K562 (cell line): Measurements from ENCODE around the gene ITPKA. TPM values are rescaled to one million over a fixed set of nuclear protein-coding genes. Genes with fewer than 3 reads are reported as not detected.

Source experiments
- ATAC-seq: fragments of 200-7000 bp; cut with Tn5 transposase; 3 replicates; pipeline ENCODE4 v1.9.1; 2020; ENCODE audit warnings: moderate library complexity
- BruUV-seq: library from RNA; stranded (reverse); fragments of 400-500 nt; replicated peaks from 2 replicates; lab custom pipeline; 2021; lab: Mats Ljungman, UMichigan
- CTCF ChIA-PET: fragments of 300-600 bp; formaldehyde crosslinking; extraction: SDS; loops from one replicate; lab custom pipeline; 2021; ENCODE audit warnings: low intra/inter-chr PET ratio; lab: Yijun Ruan, JAX
- POLR2A ChIA-PET: fragments of 300-600, 350-650 bp; sonication (Branson Sonifier 250); formaldehyde crosslinking; extraction: SDS; loops from one replicate; lab custom pipeline; 2021; ENCODE audit warnings: antibody characterized with exemption, inconsistent platforms; lab: Yijun Ruan, JAX
- DNase-seq, 4 experiments: peaks; one replicate each; pipeline versions ENCODE4 v3.0.0 to v3.0.0-alpha.2; 2011 to 2018; ENCODE audit warnings: low spot score in 3 of 4, mixed read lengths in 3 of 4; ENCODE audit errors: extremely low read depth in 1 of 4
- FAIRE-seq: peaks from 2 replicates; lab custom pipeline; 2011; peaks lifted over from hg19 to GRCh38; lab: Jason Lieb, UNC
- H2AFZ ChIP-seq: 2 replicates; pipeline ENCODE4 v1.6.0; 2011; ENCODE audit warnings: low read depth, low read length, control low read depth, inconsistent platforms
- H3K27ac ChIP-seq: fragments of 200-600 bp; 3 replicates; pipeline ENCODE4 v1.8.0; 2011; ENCODE audit warnings: low read depth, mild to moderate bottlenecking, control low read depth, inconsistent platforms, low read length, moderate library complexity, mixed read lengths; ENCODE audit errors: extremely low read depth
- H3K27me3 ChIP-seq, 2 experiments: fragments of 300-600 bp in 1 of 2; 2 replicates in 1 of 2; 3 replicates in 1 of 2; pipeline versions ENCODE4 v1.6.0 to v1.8.0; 2011; ENCODE audit warnings: inconsistent platforms in 2 of 2, low read length in 2 of 2, mild to moderate bottlenecking in 1 of 2, mixed read lengths in 1 of 2, moderate library complexity in 1 of 2; ENCODE audit not compliant: control insufficient read depth in 2 of 2, insufficient read depth in 2 of 2
- H3K36me3 ChIP-seq: fragments of 300-600 bp; 3 replicates; pipeline ENCODE4 v1.8.0; 2011; ENCODE audit warnings: mild to moderate bottlenecking, low read length, inconsistent platforms; ENCODE audit not compliant: control insufficient read depth, insufficient read depth
- H3K4me1 ChIP-seq, 2 experiments: fragments of 200-600 bp in 1 of 2; replicated peaks in 1 of 2; 2 replicates in 1 of 2; 3 replicates in 1 of 2; pipeline versions ENCODE4 v1.5.1 to v1.8.0; 2011; ENCODE audit warnings: inconsistent platforms in 2 of 2, low read length in 2 of 2, mild to moderate bottlenecking in 1 of 2, mixed read lengths in 1 of 2, moderate library complexity in 1 of 2; ENCODE audit not compliant: control insufficient read depth in 2 of 2, insufficient read depth in 2 of 2
- H3K4me2 ChIP-seq: 2 replicates; pipeline ENCODE4 v1.6.1; 2011; ENCODE audit warnings: low read length, control low read depth, inconsistent platforms, mixed read lengths; ENCODE audit not compliant: insufficient read depth
- H3K4me3 ChIP-seq: fragments of 200-600 bp; sonication (generic), shearing (Covaris generic); 2 replicates; pipeline ENCODE4 v1.5.1; 2016; ENCODE audit warnings: control low read depth, inconsistent platforms
- H3K79me2 ChIP-seq: fragments of 200-600 bp; 3 replicates; pipeline ENCODE4 v1.8.0; 2011; ENCODE audit warnings: low read length, inconsistent platforms; ENCODE audit not compliant: control insufficient read depth, insufficient read depth
- H3K9ac ChIP-seq, 2 experiments: 2 replicates each; pipeline versions ENCODE4 v1.6.0 to v1.6.1; 2011; ENCODE audit warnings: low read depth in 2 of 2, low read length in 2 of 2, control low read depth in 1 of 2, inconsistent platforms in 1 of 2, mild to moderate bottlenecking in 1 of 2, mixed read lengths in 1 of 2; ENCODE audit not compliant: insufficient read depth in 1 of 2
- H3K9me1 ChIP-seq: one replicate; pipeline ENCODE4 v1.6.0; 2011; ENCODE audit warnings: inconsistent platforms, mild to moderate bottlenecking, low read length, moderate library complexity; ENCODE audit not compliant: control insufficient read depth, insufficient read depth
- H3K9me3 ChIP-seq: replicated peaks from 2 replicates; pipeline ENCODE4 v1.5.1; 2011; ENCODE audit warnings: low read depth, low read length, inconsistent platforms; ENCODE audit not compliant: control insufficient read depth, insufficient read depth
- H4K20me1 ChIP-seq: replicated peaks from 2 replicates; pipeline ENCODE4 v1.6.1; 2011; ENCODE audit warnings: low read length, inconsistent platforms, mixed read lengths; ENCODE audit not compliant: control insufficient read depth, insufficient read depth
- NR3C1 ChIP-seq: sonication (generic); formaldehyde crosslinking; IDR thresholded peaks from 2 replicates; pipeline ENCODE4 v1.8.1; 2022; ENCODE audit warnings: missing genetic modification reagents
- POLR2G ChIP-seq: fragments of 200-400 bp; formaldehyde crosslinking; IDR thresholded peaks from 2 replicates; pipeline ENCODE4 v1.6.1; 2017; ENCODE audit warnings: low read depth, mild to moderate bottlenecking, antibody characterized with exemption, low read length, moderate library complexity
- ZBTB33 ChIP-seq: sonication (generic); formaldehyde crosslinking; IDR thresholded peaks from 2 replicates; pipeline ENCODE4 v1.8.1; 2023; ENCODE audit warnings: mild to moderate bottlenecking, missing genetic modification reagents
- WGBS: fragments of 100-300 bp; shearing (Covaris generic); methylation state at CpG from one replicate; pipeline ENCODE4 v1.1.6; 2016; ENCODE audit warnings: low coverage, mixed read lengths; ENCODE audit not compliant: insufficient coverage; ENCODE audit errors: missing lambda C conversion rate; 5-methylcytosine and 5-hydroxymethylcytosine counted together
- in situ Hi-C: fragments of 300-500 bp; cut with MboI; formaldehyde crosslinking; loops from 4 replicates; pipeline ENCODE4 v1.15.0; 2018; ENCODE audit warnings: inconsistent platforms, mixed read lengths
- intact Hi-C: fragments of 100-400 bp; cut with micrococcal nuclease; formaldehyde crosslinking; loops from 2 replicates; pipeline ENCODE4 v1.14.2; 2022
- polyA plus RNA-seq, 8 experiments: library from polyadenylated mRNA; depleted of rRNA in 4 of 8; stranded (reverse) in 5 of 8; unstranded in 3 of 8; fragments of >200 nt; fragmentation: Nextera tagmentation in 2 of 8; fragmentation: Illumina TruSeq in 1 of 8; extraction: Ambion mirVana in 2 of 8; extraction: Trizol in 1 of 8; gene quantifications; 2 replicates each; pipeline versions ENCODE4 v1.2.1 to v1.2.3, GENCODE V29; 2011 to 2014; ENCODE audit warnings: inconsistent platforms in 1 of 8, missing spikeins in 1 of 8
- total RNA-seq, 7 experiments: library from RNA; depleted of rRNA in 6 of 7; stranded (reverse); fragments of >200 nt in 6 of 7; fragmentation: Illumina TruSeq in 2 of 7; extraction: Trizol in 2 of 7; gene quantifications; 2 replicates each; pipeline versions ENCODE4 v1.2.1 to v1.2.3, GENCODE V29; 2011 to 2021; ENCODE audit warnings: low replicate concordance in 1 of 7

The ITPKA gene
- total and polyA plus RNA-seq, 9 of the 15 experiments (the other 6 are each of a cell fraction or from before 2014, with no cell fraction given), result 0.14 to 68.4 (median 11.5) TPM

DNA sequence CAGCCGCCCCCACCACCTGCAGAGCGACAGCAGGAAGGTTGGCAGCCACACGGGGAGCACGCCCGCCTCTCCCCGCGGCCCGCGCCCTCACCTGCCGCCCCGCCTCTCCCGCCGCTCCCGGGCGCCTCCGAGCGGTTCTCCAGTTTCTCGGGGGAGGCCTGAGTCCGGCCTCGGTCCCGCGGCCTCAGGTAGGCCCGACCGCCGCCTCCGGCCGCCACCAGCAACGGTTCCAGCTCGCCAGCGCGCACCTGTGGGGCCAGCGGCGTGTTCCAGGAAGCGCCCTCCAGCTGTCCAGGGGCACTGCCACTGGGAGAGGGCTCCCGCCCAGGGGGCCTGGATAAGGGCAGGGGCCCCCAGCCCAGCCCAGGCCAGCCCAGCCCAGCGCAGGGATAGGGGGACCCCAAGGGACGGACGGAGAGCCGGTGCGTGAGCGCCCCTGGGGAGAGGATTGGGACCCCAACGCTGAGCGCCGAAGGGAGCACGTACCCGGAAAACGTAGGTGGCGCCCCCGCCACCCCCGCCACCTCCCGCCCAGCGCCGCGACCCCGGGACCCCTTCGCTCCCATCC, 17.7 kb downstream of the ITPKA start:
- no peak for DNase-seq
- Histone ChIP-seq H4K20me1 (no peaks in the 10 kb centered on the region), H3K9ac (no peak overlapping the region), H3K4me1 (peaks cover 9 to 30% of the 10 kb centered on the region in 2 experiments; a peak in 4 of 5 replicates), H3K4me3 (no peak overlapping the region)
- no TSS peak for BruUV-seq
- intact Hi-C loops, result no loop called here
- TF ChIP-seq ZBTB33 (peak; percentile 72), NR3C1 (CRISPR knock-in tag) (no peak), POLR2G (peak; percentile 35)
- TF ChIP-seq, all 486 proteins: peak for 2
- Histone ChIP-seq H2AFZ (no peak overlapping the region), H3K36me3 (no peaks in the 10 kb centered on the region), H3K9me1 (peaks cover 3% of the 10 kb centered on the region), H3K27ac (no peak overlapping the region), H3K79me2 (no peaks in the 10 kb centered on the region; the same call in 2 of the 3 replicates), H3K9me3 (no peaks in the 10 kb centered on the region), H3K4me2 (no peak overlapping the region), H3K27me3 (no peaks in the 10 kb centered on the region)
- FAIRE-seq (no peak), ATAC-seq (no peak)
- POLR2A ChIA-PET, result interaction anchor here (1.0 kb wide), 2 partner anchors 12 to 46 kb away, joined by 3 to 4 read pairs; no protein-coding TSS in a partner anchor
- WGBS, result 94% methylated on average over 14 of the region's 56 CpGs
- CTCF ChIA-PET, result no interaction called here
- in situ Hi-C loops, result no loop called here
